ENCODE data around the gene MSH3. TPM values are rescaled to one million over a fixed set of nuclear protein-coding genes. Genes with fewer than 3 reads are reported as not detected.

MSH3 gene
- 9.2 and 11.2 TPM in 2 replicates for total RNA-seq

DNA sequence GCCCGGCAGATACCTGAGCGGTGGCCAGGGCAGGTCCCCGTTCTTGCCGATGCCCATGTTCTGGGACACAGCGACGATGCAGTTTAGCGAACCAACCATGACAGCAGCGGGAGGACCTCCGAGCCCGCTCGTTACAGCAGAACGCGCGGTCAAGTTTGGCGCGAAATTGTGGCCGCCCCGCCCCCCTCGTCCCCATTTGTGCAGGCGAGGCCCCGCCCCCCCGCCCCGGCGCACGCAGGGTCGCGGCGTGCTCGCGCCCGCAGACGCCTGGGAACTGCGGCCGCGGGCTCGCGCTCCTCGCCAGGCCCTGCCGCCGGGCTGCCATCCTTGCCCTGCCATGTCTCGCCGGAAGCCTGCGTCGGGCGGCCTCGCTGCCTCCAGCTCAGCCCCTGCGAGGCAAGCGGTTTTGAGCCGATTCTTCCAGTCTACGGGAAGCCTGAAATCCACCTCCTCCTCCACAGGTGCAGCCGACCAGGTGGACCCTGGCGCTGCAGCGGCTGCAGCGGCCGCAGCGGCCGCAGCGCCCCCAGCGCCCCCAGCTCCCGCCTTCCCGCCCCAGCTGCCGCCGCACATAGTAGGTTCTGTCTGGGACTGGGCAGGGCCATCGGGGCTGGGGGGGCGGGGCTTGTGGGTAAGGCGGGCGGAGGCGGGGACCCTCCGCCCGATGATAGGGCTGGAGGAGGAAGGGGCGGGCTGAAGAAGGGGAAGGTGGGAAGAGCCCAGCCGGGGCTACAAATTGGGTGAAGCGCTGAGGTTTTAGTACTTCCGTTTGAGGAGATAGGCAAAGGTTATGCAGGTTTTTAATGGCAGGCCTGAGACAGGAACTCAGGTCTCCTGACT lies at the start of gene MSH3, which contains the start of gene DHFR:
TSS of gene MSH3 (plus strand) at position 262 of the 840 bp plus-strand sequence. CDS start at position 338, 76 bp downstream.
TSS of gene DHFR (minus strand) at position 593 of the 840 bp plus-strand sequence. CDS start at position 99, 494 bp downstream.

Other genes with a start within 250 kb of the MSH3 start
- 12.4 and 15.4 TPM in 2 replicates for gene ZFYVE16, start 246.6 kb upstream of the MSH3 start, total RNA-seq
- gene FAM151B, start 166.6 kb upstream of the MSH3 start, total RNA-seq, result 2.9 and 3.2 TPM in 2 replicates
- not detected in 2 replicates for gene ANKRD34B, start 84.4 kb upstream of the MSH3 start, total RNA-seq
- 57.1 and 64.2 TPM in 2 replicates for gene DHFR, start 331 bp downstream of the MSH3 start, total RNA-seq

All from myometrial cell (primary cell).